NK-92 treated with Interleukin-12 subunit alpha and Interleukin-12 subunit beta, amount 100 ng/mL, for 24 hours (cell line): ENCODE data around the gene PITPNB.

ENCODE experiments used
- DNase-seq: peaks from one replicate; lab custom pipeline; 2025; lab: John Stamatoyannopoulos, UW

The PITPNB gene

DNA sequence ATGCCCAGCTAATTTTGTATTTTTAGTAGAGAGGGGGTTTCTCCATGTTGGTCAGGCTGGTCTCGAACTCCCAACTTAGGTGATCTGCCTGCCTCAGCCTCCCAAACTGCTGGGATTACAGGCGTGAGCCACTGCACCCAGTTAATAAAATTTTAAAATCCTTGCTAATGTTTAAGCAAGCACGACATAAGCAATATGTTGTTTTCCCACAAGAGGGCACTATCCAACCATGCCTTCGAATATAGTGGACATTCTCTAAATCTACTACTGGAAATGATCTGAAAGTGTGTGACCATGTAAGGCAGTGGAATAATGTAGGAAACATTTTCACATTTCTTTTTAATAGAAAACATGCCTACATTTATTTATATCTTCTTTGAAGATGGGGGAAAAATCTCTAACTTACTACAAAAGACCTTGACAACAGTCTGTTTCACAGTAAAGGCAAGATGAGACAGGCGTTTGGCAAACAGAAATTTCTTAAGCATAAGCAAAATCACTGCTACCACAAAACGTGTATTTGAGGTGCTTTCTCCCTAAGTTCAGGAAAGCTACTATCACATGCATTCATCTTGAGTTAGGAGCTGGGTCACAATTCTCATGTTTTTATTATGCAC lies 38.2 kb downstream of the PITPNB start:
- no peak for DNase-seq

DNA sequence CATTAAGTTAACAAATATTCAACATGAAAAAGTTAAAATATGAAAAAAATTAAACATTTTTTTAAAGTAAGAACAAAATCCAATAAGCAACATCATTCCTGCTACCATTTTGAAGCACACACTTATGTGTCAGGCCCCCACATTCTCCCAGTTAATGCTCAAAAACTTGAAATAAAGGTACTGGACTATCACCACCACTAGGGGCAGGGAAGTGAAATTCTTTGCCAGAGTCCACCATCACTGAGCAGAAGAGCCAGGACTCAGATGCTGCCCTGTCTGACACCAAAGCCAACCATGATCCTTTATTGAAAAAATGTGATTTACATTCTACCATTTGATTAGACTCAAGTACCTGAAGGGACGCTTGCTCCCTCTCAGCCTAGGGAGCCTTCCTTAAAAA lies 39.1 kb downstream of the PITPNB start:
- DNase-seq = no peak

DNA sequence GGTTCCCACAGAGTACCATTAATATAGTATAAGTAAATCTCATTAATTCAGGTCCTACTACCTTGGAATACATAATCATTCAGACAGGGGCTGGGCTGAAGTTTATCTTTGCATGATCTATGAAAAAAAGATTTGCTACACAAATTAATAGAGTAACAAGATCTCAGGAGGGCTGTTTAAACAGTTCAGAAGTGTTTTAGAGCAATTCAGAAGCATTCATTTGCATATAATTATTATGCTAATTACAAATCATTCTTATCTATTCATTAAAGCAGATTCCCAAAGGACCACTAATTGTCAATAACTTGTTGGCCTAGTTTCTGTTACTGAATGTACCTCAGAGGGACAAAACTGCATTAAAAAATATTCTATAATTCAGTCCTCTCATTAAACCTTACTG lies 40.5 kb downstream of the PITPNB start:
- no peak for DNase-seq

DNA sequence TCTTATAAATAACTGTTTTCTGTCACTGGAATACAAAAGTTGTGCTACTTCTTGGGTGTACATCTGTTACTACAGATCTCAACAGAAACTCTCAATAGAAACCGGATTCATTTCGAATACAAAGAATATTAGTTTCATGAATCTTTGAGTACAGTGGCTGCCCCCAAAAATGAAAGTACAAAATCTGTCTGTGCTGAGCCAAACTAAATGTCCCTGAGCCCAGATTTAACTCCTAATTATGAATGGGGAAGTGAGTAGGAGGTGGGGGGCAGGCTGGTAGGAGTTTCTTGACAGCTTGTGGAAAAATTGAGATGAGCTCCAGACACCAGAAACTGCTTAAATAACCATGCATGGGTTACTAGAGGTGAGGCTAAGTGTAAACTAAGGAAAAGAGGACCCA lies 41.6 kb downstream of the PITPNB start:
- no peak for DNase-seq

DNA sequence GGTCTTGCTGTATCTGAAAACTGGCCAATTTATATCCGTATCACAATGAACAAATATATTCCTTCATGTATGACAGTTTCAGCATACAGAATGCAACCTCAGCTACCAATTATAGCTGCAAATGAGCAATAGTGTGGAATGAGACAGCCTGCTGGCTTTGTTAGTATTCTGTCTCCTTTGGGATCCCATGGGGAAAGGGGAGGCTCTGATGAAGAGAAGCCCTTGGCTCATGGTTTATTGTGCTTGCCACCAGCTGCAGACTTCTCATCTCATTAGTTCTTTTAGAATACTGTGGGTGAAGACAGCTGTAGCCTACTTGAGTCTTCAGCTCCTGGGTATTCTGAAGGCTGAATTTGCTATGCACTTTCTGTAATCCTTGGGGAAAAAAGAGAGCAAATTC lies 42.4 kb downstream of the PITPNB start:
- DNase-seq = no peak

DNA sequence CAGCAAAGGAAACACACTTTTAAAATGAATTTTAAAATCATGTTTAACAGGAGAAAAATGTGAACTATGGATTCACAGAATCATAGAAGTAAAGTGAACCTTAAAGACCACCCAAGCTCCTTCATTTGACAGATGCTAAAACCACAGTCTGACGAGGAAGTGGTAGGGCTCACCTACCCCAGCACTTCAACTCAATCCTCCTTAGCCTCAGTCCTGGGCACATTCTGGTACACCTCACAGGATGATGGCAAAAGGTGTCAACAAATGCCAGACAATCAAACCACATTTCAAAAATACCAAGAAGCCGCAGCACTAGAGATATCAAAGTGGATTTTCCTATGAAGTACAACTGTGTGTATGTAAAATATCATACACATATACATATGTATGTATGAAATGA lies 43.1 kb downstream of the PITPNB start:
- peak; percentile 12 for DNase-seq

DNA sequence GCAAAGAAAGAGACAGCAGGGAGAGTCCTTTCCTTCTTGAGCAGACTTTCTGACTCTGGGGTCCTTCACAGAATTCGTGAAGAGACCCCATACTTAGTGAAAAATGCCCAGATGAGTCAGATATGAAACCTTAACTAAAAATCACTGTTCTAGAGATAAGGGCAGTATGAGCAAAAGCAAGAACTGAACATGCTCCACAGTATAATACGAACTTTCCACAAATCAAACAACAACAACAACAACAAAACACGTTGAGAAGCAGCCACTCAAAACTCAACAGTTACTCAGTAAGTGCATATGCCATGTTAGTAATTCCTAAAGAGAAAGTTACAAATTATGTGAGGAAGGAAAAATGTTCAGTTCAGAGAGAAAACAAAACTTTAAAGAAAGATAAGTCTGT lies 44.3 kb downstream of the PITPNB start:
- DNase-seq = no peak

DNA sequence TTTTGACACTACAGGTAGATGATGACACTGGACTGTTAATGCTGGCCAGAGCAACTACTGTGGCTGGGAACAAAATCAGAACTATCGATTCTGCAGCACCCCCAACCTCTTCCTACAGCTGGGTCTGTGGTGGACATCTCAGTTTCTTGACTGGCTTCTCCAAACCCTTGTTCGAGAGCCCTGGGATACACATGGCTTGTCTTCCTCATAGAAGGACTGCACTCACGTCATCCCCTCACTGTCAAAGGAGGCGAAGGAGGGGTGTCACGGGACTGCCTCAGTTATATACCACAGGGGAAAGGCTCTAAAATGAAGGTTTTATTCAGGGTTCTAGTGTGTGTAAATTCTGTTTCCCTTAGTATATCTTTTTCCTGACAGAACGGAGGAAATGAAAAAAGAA lies 44.9 kb downstream of the PITPNB start:
- DNase-seq = no peak

DNA sequence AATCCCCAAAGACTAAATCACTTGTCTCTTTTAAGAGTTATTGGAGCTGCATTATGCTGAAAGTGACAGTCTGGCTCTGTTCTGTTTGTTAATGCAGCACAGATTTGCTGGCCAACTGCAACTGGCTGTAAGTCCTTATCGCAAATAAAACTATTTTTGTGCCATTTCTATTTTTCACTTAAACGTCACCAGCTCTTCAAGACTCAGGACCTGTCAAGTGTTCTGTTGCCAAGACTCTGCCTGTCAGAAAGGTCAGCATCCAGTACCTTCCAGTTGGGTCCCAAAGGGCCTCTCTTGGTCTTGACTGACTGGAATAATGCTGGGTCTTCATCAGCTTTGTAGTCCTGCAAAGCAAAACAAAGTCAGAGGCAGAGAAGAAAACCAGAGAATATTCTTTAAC lies 45.6 kb downstream of the PITPNB start:
- DNase-seq = no peak

DNA sequence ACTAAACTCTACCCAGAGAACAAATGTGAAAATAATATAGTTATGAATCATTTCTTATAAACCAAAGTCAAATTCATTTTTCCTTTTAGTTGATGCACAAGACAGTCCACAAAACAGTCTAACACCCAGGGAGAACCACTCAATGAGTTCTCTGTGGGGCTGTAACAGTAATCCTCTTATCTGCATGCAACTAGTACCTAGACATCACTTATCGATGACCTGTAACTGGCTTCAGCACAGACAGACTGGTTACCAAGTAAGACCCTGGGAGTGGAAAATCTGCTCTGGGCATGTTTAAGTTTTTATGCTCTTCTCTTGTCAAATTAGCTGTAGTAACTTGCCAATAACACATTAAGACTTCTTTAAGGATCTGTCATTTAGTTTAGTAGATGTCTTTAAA lies 46.6 kb downstream of the PITPNB start:
- no peak for DNase-seq

DNA sequence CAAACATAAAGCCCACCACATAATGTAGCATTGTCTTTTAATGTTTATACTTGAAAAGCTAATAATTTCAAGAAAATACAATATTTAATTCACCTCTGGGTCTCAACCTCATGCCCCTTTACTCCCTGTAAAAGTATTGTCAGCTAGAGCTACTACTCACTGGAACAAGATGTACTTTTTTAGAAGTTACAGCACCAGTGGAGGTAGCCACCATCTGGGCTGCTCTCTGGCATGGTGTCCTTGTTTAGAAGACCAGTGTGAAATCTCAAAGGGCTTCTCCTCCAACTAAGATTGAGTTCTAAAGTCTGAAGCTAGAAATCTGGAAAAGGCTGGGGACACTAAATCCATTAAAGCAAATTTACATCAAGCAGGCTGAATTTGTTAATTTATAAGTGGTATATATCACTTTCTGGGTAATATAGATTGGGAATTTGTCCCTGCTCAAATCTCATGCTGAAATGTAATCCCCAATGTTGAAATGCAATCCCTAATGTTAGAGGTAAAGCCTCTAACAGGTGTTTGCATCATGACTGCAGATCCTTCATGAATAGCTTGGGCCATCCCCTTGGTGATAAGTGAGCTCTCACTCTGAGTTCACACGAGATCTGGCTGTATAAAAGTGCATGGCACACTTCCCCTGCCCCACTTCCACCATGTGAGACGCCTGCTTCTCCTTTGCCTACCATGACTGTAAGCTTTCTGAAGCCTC lies 47.6 kb downstream of the PITPNB start:
- DNase-seq = no peak

DNA sequence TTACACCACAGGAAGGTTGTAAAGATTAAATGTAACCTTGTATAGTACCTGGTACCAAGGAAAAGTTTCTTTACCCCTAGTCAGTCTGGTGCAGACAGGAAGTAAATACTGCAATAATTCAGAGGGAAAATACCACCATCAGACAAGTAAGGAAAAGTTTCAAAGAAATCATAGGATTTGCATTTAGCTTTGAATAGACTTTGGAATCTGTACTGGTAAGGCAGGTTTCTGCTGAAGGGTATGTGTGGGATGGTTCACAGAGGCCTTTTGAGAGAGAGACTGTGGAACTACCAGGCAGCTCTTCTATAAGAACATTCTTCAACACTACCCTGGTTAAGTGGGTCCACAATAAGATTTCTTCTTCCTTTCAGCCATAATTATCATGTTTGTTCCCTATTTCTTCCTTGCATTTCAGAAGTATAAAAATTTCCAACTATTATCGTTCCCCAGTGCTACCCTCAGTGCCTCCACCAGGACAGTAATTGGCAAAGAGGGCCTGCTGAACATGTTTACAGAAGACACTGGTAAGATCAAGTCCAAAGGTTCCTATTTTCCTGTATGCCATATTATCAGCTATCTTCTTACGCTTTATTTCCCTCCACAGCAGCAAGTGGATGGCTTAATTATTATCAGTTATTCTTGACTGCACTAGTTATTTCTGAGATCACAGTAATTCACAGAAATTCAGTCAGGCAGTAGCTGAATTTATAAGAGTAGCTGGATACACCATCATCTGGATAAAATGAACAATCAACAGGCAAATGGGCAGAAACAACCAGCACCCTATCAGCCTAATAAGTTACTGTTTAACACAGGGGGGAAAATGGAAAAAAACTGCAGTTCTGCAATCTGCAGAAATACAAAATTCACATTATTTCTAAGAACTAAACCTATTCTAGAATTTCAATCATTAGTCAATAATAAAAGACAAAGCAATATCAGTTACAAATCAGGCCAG lies 48.5 kb downstream of the PITPNB start:
- DNase-seq = no peak

DNA sequence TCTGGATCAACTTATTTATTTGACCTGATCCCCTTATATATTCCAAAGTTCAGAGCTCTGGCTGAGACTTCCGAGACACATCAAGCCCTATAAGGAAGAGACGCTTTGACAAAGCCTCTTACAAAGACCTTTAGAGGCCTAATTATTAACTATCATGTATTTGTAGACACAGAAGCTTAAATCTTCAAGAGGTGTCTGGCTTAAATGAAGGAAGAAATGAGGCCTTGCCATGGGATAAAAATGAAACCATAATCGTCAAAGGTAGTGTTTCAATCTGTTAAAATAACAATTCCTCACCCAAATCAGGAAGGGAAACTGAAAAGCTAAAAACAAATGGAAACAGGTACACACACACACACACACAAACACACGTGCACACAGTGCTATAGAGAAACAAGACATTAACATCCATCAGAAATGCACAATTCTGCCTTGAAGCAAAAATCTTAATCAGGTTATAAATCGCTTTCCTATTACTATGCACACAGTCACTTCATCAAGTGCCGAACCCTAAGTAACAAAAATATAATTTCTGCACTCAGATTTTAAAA lies 50.2 kb downstream of the PITPNB start:
- DNase-seq = no peak

DNA sequence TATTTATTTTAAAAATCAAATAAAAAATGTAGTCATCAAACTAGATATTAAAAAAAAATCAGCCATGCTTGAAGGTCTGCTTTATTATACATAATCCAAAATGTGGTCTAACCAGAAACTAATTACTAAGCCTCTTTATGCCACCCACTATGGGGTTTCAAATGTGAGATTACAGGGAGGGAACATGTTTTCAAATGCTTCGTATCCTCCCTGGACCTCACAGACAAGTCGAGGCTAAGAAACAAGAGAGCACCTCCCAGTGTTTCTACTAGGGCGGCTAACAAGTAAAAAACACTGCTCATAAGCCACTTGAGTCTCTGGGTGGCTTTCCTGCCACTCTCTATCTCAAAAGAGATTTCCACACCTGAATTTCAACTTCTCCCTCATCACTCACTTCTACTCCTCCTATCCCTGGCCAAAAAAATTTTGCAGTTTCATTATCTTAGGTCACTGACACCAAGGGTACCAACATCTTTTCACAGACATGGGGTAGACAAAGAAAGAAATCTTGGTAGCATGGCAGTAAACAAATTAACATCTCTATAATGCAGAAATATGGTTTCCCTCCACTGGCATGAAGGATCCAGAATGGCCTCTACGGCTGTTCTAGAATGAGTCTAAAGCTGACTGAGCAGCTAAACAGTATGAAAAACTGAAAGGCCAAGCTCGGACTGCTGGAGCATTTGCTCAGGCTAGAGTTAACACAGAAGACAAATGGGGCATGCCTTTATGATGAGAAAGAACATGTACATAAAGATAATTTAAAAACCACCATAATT lies 50.9 kb downstream of the PITPNB start:
- DNase-seq = no peak

DNA sequence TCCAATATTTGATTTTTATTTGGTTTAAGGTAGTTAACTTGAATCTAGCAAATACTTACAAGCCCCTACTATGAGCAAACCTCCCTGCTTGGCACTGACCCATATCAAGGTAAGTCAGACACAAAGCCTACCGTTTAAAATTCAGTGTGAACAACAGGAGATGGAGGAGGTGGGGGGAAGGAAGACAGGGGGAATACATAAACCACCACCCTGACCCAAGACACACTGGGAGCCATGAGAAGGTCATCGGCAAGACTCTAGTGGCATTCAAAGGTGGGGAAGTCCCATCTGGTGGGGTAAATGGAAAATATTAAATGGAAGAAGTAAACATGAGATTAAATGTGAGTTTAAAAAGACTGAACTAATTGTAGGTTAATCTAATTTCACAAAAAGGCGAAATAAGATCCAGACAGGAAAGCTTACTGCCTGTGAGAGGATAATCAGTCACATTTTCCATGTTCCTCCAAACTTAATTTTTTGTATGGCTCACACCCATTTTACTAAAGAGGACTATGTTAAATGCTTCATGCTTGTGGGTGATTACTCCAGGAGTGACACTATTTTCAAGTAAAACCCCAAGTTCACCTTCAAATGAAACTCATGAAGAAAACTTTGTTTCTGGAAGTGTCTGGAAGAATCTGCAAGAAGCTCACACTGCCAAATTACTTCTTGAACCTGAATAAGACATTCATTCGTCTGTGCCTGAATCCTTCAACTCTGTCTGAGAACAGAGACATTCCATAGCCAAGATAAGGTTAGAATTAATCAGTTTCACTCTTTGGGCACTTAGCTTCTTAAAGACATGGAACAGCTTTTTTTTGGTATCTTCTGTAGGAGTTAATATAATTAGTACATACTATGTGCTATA lies 51.7 kb downstream of the PITPNB start:
- no peak for DNase-seq

DNA sequence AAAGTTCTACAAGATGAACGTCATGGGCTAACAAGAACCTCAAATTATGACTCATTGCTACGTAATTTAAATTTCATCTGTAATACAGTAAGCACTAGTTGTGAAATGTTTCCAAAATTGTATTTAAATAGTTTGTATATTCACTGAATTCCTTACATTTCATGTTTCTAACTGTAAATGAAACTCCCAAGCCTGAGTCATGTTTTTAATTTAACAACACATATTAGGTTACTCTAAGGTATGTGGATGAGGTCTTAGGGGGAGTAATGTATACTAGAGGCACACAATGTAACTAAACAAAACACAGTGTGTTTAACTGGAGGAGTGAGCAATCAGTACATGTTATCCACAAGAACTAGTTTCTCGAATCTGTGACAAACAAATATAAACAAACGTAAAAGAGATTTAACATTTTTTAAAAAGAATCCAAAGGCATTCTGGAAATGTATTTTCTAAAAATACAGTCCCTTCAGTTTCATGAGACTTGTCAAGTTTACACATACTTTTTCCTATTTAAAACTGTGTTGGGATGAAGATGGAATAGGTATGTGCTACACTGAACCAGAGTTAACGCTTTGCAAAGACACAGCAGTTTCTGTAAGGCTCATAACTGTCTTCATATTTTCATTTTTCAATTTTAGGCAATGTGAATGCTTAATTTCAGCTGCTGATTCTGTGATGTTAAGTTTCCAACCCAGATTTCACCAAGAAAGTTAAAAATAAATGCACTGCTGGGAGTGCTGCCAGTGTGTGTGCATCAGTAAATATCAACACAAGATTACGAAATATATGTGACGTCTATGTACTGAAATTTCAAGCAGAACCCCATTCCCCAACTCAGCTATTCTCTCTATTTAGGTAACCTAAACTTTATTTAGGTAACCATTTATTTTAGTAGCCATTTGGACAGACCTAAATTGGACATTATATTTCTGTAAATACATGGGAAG lies 52.6 kb downstream of the PITPNB start:
- no peak for DNase-seq

DNA sequence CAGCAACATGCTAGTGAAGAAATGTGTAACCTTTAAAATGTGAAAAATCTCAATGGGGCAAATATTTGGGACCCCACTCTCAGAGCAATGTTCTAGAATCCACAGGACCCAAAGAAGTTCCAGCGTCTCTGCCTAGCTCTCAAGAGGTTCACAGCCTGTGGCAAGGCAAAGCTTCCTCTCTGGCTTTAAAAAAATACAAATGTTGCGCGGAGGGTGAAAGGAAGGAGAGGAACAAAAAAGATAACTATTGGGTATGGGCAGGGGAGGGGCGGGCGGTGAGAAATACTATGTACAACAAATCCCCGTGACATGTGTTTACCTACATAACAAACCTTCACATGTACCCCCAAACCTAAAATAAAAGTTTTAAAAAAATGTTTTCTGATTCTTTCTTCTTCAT lies 53.6 kb downstream of the PITPNB start:
- no peak for DNase-seq

DNA sequence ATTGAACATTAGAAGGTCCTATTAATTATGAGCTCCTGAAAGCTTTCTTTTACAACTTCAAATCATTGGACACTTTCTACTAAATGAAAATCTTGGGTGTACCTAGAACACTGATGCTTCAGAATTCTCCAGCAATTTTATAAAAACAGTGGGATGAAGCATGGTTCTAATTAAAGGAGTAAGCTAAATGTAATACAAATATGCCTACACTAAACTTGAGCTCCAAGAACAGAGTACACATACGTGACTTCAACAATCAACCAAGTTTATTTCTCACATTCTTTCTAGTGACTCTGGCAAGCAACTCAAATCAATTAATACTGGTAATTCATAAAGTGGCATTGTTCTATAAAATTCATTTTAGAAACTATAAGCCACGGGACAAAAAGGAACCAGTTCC lies 55.5 kb downstream of the PITPNB start:
- DNase-seq = no peak

DNA sequence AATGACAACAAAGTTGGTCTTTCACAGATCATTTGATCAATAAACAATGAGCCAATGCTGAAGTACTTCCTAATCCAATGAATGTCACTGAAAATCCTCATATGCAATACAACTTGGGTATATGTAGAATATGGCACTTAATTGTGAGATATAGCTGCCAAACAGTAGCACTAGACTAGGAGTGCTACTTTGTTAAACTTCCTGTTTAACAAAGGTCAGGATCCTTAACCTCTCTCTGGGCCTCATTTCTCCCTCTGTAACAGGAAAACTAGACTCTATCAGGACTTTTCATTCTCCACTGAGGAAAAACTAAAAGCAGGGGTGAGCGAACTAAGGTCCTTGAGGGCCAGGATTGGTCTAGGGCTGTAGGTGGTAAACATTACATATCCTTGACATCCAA lies 56.1 kb downstream of the PITPNB start:
- no peak for DNase-seq

DNA sequence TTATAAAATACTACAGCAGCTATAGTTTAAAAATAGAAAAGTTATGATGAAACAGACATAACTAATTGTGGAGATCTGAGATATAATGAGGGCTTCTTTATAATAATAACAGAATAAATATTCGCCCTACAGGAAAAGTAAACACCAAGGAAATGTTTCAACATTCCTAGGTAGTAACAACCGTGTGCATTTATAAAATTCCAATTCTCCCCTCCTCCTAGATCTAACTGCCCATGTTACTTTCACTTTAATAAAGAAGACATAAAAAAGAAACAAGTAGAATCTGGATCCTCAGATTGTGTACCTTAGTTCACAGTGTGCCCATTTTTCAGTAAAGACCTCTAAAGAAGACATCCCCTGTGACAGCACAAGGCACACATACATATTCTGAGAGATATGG lies 59.7 kb downstream of the PITPNB start:
- DNase-seq = no peak
